Measurements from ENCODE around the gene GABRG1. TPM values are rescaled to one million over a fixed set of nuclear protein-coding genes. Genes with fewer than 3 reads are reported as not detected.

The GABRG1 gene
- total RNA-seq, 6 experiments from 2014 or later, result not detected

DNA sequence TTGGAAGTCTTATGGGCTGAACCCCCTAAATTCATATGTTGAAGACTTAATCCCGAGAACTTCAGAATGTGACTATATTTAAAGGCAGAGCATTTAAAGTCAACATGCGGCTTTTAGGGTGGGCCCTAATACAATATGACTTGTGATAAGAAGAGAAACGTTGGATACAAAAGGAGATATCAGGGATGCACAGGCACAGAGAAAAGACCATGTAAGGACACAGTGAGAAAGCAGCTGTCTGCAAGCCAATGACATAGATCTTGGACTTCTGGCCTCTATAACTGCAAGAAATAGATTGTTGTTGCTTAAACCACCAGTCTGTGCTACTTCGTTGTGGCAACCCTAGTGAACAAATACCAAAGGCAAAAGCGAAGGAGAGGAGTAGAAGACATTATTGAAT lies 42.2 kb downstream of the GABRG1 start:
- Histone ChIP-seq H3K27ac (no peak overlapping the region), H3K4me3 (no peak overlapping the region), H3K4me1 (no peaks in the 10 kb centered on the region), H3K36me3 (no peaks in the 10 kb centered on the region), H3K27me3 (no peaks in the 10 kb centered on the region), H3K9me3 (no peaks in the 10 kb centered on the region)
- ATAC-seq (no peak), DNase-seq (no peak)
- TF ChIP-seq POLR2A (IDR thresholded peaks at IDR 0.05), result no peak
- TF ChIP-seq, protein P1, sequence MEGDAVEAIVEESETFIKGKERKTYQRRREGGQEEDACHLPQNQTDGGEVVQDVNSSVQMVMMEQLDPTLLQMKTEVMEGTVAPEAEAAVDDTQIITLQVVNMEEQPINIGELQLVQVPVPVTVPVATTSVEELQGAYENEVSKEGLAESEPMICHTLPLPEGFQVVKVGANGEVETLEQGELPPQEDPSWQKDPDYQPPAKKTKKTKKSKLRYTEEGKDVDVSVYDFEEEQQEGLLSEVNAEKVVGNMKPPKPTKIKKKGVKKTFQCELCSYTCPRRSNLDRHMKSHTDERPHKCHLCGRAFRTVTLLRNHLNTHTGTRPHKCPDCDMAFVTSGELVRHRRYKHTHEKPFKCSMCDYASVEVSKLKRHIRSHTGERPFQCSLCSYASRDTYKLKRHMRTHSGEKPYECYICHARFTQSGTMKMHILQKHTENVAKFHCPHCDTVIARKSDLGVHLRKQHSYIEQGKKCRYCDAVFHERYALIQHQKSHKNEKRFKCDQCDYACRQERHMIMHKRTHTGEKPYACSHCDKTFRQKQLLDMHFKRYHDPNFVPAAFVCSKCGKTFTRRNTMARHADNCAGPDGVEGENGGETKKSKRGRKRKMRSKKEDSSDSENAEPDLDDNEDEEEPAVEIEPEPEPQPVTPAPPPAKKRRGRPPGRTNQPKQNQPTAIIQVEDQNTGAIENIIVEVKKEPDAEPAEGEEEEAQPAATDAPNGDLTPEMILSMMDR (IDR thresholded peaks at IDR 0.05), result no peak
- WGBS (ENCODE audit: insufficient coverage, low coverage, low lambda C conversion rate, missing lambda C conversion rate), result 30% methylated on average over 5 of the region's 5 CpGs
- intact Hi-C loops (cut with DNase I), result no loop called here

DNA sequence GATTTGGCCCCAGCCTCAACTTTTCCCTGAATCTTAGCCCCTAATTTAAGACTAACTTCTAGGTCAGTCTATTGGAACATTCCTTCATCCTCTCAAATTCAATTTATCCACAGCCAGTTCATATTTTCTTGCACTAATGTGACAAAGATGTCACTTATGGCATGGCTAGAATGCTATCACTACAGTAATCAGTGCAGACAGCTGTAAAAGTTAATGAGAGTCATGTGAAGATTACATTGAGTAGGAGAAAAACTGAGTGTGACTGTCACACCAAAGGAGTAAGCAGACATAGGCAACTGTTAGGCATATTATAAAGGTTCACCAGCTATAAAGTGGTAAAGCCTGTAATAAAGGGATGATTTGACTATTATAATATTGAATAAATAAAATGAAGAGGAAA lies 42.6 kb downstream of the GABRG1 start:
- TF ChIP-seq, protein P1 (IDR thresholded peaks at IDR 0.05), result no peak
- no peak for TF ChIP-seq POLR2A (IDR thresholded peaks at IDR 0.05)
- intact Hi-C loops (cut with DNase I), result no loop called here
- no peaks in the 10 kb centered on the region for H3K9me3 ChIP-seq
- no peaks in the 10 kb centered on the region for H3K36me3 ChIP-seq
- H3K27ac ChIP-seq, result no peak overlapping the region
- no peak for DNase-seq
- H3K27me3 ChIP-seq, result no peaks in the 10 kb centered on the region
- no peak for ATAC-seq
- H3K4me3 ChIP-seq, result no peak overlapping the region
- H3K4me1 ChIP-seq, result no peaks in the 10 kb centered on the region

DNA sequence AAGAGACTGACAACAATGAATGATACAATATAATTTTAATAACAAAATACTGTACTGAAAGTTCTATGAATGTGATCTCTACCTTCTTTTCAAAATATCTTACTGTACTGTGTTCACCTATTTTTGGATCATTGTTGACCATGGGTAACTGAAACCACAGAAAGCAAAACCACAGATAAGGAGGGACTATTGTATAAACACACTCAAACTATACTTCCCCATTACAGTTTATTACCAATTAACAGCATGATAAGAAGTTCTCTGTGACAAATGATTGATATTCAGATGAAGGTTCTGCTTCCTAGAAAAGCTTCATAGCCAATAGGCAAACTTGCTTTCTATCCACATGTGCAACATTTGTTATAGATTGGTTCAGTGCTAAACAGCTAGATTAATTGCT lies 50.1 kb downstream of the GABRG1 start:
- Histone ChIP-seq H3K9me3 (no peaks in the 10 kb centered on the region), H3K36me3 (no peaks in the 10 kb centered on the region), H3K27me3 (no peaks in the 10 kb centered on the region), H3K4me1 (no peaks in the 10 kb centered on the region), H3K4me3 (no peak overlapping the region), H3K27ac (no peak overlapping the region)
- TF ChIP-seq POLR2A (IDR thresholded peaks at IDR 0.05), result no peak
- TF ChIP-seq, protein P1 (IDR thresholded peaks at IDR 0.05), result no peak
- DNase-seq, result no peak
- ATAC-seq, result no peak
- intact Hi-C loops (cut with DNase I), result no loop called here

DNA sequence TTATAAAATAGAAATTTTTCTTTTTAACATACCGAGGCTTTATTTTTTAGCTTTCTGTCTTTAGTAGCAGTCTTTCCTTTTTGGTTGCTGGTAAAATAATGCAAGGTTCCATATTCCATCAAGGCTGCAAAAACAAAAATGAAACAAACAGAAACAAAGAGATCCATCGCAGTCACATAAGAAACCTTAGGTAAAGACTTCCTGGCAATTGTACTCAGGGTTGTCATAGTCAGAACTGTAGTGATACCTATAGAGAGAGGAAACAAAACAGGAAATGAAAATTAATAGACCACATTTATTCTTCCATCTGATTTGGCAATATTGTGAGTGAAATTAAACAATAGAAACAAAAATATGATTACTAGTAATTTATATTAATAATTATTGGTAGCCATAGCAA lies 72.5 kb downstream of the GABRG1 start:
- Histone ChIP-seq H3K4me3 (no peak overlapping the region), H3K27ac (no peak overlapping the region), H3K36me3 (no peaks in the 10 kb centered on the region), H3K27me3 (no peaks in the 10 kb centered on the region), H3K4me1 (no peaks in the 10 kb centered on the region), H3K9me3 (no peaks in the 10 kb centered on the region)
- intact Hi-C loops (cut with DNase I), result no loop called here
- 46% methylated on average over 2 of the region's 2 CpGs for WGBS (ENCODE audit: insufficient coverage, low coverage, low lambda C conversion rate, missing lambda C conversion rate)
- no peak for ATAC-seq
- no peak for TF ChIP-seq POLR2A (IDR thresholded peaks at IDR 0.05)
- no peak for DNase-seq

DNA sequence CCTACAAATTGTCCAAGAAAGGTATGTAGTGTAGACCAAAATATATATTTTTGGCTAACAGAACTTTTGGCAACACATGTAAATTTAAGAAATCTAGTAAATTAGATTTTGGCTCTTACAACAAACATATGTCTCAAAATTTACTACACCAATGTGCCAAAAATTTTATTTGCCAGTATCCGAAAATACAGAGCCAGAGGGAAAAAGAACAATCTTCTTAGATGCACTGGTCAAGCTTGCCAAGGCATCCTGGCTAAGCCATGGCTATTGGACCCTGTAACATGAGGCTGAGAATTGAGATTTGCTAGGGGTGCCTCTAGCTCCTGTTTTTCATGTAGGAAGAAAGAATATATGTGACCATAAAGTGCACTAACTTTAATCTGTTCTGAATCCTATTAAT lies 91.8 kb downstream of the GABRG1 start:
- DNase-seq (no peak), ATAC-seq (no peak)
- Histone ChIP-seq H3K9me3 (no peaks in the 10 kb centered on the region), H3K27ac (no peak overlapping the region), H3K36me3 (no peaks in the 10 kb centered on the region), H3K4me3 (no peak overlapping the region), H3K27me3 (no peaks in the 10 kb centered on the region), H3K4me1 (no peaks in the 10 kb centered on the region)
- intact Hi-C loops (cut with DNase I), result no loop called here
- TF ChIP-seq POLR2A (IDR thresholded peaks at IDR 0.05), result no peak
- TF ChIP-seq, protein P1 (IDR thresholded peaks at IDR 0.05), result no peak
- WGBS (ENCODE audit: insufficient coverage, low coverage, low lambda C conversion rate, missing lambda C conversion rate), result 33% methylated on average over 1 of the region's 1 CpG

All from right lobe of liver (tissue), 6 donors.